ENCODE measurements around the gene LCK. TPM values are rescaled to one million over a fixed set of nuclear protein-coding genes. Genes with fewer than 3 reads are reported as not detected.
A peak's percentile ranks its signal among the peaks of the same experiment; 100 is the strongest.

The LCK gene
- total and polyA plus RNA-seq, 9 of the 15 experiments (the other 6 are each of a cell fraction or from before 2014, with no cell fraction given): 0.04 to 0.47 (median 0.13) TPM; not detected in 6

- TF ChIP-seq ZNF592 (IDR thresholded peaks at IDR 0.05): no peak
- no peak for TF ChIP-seq VEZF1 (CRISPR knock-in tag; IDR thresholded peaks at IDR 0.05)
- TF ChIP-seq ZBTB17 (CRISPR knock-in tag; IDR thresholded peaks at IDR 0.05): no peak
- TF ChIP-seq IFI16 (CRISPR knock-in tag; IDR thresholded peaks at IDR 0.05): no peak
- peak; percentile 39 for TF ChIP-seq POLR2B (IDR thresholded peaks at IDR 0.05; ENCODE audit: low read depth, partially characterized antibody)
- TF ChIP-seq SUPT5H (IDR thresholded peaks at IDR 0.05): peak; percentile 55; the same call in 1 of the 2 replicates
- no peak for TF ChIP-seq NR1H2 (CRISPR knock-in tag; IDR thresholded peaks at IDR 0.05)
- TF ChIP-seq SRF (CRISPR knock-in tag; IDR thresholded peaks at IDR 0.05): no peak
- peak; percentile 42; the same call in 1 of the 2 replicates for TF ChIP-seq RBFOX2 (IDR thresholded peaks at IDR 0.05; ENCODE audit: low read depth, low read length)
- 0 out of 2 replicates have a peak, but pooled peaks have one; percentile 63 for TF ChIP-seq POLR2AphosphoS2 (IDR thresholded peaks at IDR 0.05; ENCODE audit: low read length)
- no peak for TF ChIP-seq SMAD2 (IDR thresholded peaks at IDR 0.05; ENCODE audit: low read depth, low read length)
These were observed 81.4 kb downstream of the LCK start (continued) for GRCh38 chr1:32332290-32333079.

Data from K562 (cell line).